SK-N-MC (cell line): ENCODE measurements around the gene C19orf38.

Experiments used
- EZH2 ChIP-seq: fragments of 200-600 bp; sonication (generic); IDR thresholded peaks from one replicate; pipeline ENCODE4 v1.6.1; 2017; ENCODE audit warnings: antibody characterized with exemption
- POLR2AphosphoS5 ChIP-seq: IDR thresholded peaks from 2 replicates; pipeline ENCODE4 v1.6.1; 2012; ENCODE audit warnings: mild to moderate bottlenecking, low read depth, low read length, borderline replicate concordance

DNA sequence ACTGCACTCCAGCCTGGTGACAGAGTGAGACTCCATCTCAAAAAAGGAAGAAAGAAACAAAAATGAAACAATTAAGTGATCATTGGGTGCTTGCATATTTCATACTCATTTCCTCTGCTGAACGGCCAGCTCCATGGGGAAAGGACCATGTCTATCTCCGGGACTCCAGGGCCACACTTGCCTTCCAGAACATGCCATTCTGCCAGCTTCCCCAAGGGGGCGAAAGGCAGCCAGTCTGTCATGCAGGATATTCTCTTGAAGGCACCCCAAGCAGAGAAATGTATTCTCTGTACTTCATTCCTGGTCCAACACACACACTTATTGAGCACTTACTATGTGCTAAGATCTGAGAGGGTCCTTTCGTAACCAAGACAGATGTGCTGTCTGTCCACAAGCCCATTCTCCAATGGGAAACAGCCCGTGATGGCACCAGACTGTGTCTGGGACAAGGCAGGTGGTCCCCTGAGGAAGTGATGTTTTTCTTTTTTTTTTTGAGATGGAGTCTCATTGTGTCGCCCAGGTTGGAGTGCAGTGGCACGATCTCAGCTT lies 13.0 kb downstream of the C19orf38 start:
- no peak for TF ChIP-seq EZH2
- no peak for TF ChIP-seq POLR2AphosphoS5
